Adipose tissue (tissue), 3 donors: ENCODE results near the gene YAP1. TPM values are rescaled to one million over a fixed set of nuclear protein-coding genes. Genes with fewer than 3 reads are reported as not detected.

Experiments
- H3K27ac ChIP-seq: one replicate; pipeline ENCODE4 v1.5.1; 2013; ENCODE audit warnings: low read depth, low read length
- WGBS, 3 donors: extraction: QIAGEN DNeasy Blood & Tissue Kit; methylation state at CpG; one replicate each; pipeline ENCODE4 v1.1.7; 2013; 5-methylcytosine and 5-hydroxymethylcytosine counted together
- polyA plus RNA-seq, 3 donors: library from polyadenylated mRNA; stranded (reverse); fragments of 200-250 nt; gene quantifications; one replicate each; pipeline ENCODE4 v1.2.3, GENCODE V29; 2013
- donor health status: healthy with polysubstance abuse.
- donor health status: Bipolar disorder and iron deficiency.
- donor health status: healthy.

The YAP1 gene
- polyA plus RNA-seq, result 10 to 100 TPM; 10.8 to 53.1 (median 36.2) TPM

GRCh38 chr11:102109896-102110760 is at the start of gene YAP1:
Gene YAP1 (plus strand): TSS chr11:102110447. CDS start chr11:102110849, 402 bp downstream.
- H3K27ac ChIP-seq, result peak within 1 kb of the TSS; percentile 83
- 0 to 1% (median 0%) methylated on average over 84 to 104 of the region's 104 CpGs for WGBS, 3 donors

DNA sequence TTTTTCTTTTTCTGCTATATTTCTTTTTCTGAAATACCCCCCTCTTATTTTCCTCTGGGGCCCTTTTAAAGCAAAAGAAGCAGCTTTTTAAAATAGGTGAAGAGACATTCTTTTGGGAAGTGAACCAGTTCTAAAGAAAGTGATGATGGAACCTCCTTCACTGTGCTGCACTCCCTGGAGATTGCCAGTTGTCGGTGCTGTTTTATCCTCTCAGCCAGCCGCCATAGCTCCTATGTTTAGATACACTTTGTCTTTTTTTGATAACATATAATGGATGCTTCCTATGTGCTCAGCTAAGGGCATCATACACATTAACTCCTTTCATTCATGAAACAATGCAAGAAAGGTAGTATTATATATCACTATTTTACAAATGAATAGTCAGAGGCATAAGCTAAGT is 49.0 kb upstream of the YAP1 start:
- WGBS, 3 donors, result 30 to 57% (median 38%) methylated on average over 2 of the region's 2 CpGs
- H3K27ac ChIP-seq, result no peak overlapping the region

GRCh38 chr11:102062106-102062505 is 48.1 kb upstream of the YAP1 start:
- no peak overlapping the region for H3K27ac ChIP-seq
- WGBS, 3 donors, result 92 to 98% (median 96%) methylated on average over 2 of the region's 2 CpGs

DNA sequence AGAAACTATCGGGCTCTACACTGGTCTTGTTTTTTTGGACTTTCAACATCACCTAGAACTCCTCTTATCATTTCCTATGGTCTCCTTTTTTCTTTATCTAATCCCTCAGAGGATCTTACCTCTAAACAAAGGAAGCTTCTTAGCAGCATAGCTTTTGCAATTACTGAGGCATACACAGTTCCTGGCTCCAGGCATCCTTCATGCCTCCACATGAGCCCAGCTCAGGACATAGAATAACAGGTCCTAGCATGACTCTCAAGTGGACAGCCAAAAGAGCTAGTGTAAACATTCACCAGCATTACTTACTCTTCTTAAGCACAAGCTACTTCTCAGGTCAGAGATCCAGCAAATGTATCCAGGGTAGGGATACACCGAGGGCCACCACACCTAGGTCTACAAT is 45.9 kb upstream of the YAP1 start:
- H3K27ac ChIP-seq, result no peak overlapping the region
- 88 to 92% (median 90%) methylated on average over 2 of the region's 2 CpGs for WGBS, 3 donors

DNA sequence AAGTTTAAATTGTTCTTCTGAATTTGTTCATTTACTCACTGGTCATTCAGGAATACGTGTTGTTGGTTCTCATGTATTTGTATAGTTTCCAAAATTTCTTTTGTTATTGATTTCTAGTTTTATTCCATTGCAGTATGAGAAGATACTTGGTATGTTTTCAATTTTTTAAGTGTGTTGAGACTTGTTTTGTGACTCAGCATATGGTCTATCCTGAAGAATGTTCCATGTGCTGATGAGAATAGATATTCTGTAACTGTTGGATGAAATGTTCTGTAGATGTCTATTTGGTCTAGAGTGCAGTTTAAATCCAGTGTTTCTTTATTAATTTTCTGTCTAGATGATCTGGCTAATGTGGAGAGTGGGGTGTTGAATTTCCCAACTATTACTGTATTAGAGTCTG is 39.5 kb upstream of the YAP1 start:
- 0 to 52% (median 2%) methylated on average over 1 of the region's 1 CpG for WGBS, 3 donors
- no peak overlapping the region for H3K27ac ChIP-seq

- WGBS, 3 donors, result 60 to 83% (median 77%) methylated on average over 1 of the region's 1 CpG
- no peak overlapping the region for H3K27ac ChIP-seq
These were observed 38.5 kb upstream of the YAP1 start for GRCh38 chr11:102071497-102072472.

DNA sequence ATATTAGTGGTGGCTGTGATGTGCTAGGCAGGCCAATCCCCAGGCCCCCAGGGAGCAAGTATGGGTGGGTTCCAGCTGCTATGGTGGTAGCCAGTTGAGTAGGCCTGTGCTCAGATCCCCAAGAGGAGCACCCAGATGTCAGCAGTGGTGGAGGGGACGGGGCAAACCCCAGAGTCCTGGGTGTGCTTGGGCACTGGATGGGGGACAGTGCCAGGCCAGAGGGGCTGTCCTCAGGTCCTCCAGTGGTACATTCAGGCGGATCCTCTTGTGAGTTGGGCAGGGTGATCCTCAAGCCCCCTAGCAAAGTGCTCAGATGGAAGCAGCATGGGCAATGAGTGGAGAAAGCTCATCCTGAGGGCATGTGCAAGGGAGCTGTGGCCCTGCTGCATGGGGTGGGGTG is 37.0 kb upstream of the YAP1 start:
- no peak overlapping the region for H3K27ac ChIP-seq
- WGBS, 3 donors, result 84 to 100% (median 94%) methylated on average over 2 of the region's 2 CpGs

DNA sequence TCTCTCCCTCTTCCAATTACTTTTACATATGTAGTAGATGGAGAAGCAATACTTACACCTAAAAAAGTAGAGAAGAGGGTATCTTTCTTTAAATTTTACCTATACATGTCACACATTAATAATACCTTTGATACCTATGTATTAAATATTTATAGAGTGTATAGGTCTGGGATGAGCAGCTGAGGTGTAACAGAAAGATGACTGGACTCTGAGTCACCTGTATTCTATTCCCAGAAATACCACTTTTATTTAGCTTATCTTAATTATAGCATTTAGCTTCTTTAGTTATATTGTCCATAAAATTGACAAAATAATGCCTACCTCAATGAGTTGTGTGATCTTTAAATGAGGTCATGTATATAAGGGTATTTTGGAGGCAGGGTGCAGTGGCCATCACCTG is 30.6 kb upstream of the YAP1 start:
- H3K27ac ChIP-seq, result no peak overlapping the region

GRCh38 chr11:102081313-102081712 is 28.9 kb upstream of the YAP1 start:
- WGBS, 3 donors, result 87 to 92% (median 88%) methylated on average over 7 of the region's 7 CpGs
- H3K27ac ChIP-seq, result no peak overlapping the region

GRCh38 chr11:102085864-102086551 is 24.2 kb upstream of the YAP1 start:
- 79 to 87% (median 85%) methylated on average over 7 of the region's 7 CpGs for WGBS, 3 donors
- H3K27ac ChIP-seq, result no peak overlapping the region

- WGBS, 3 donors, result 64 to 82% (median 73%) methylated on average over 1 of the region's 1 CpG
- H3K27ac ChIP-seq, result no peak overlapping the region
These were observed 13.1 kb upstream of the YAP1 start for GRCh38 chr11:102097186-102097585.

GRCh38 chr11:102099755-102100154 is 10.5 kb upstream of the YAP1 start:
- no peak overlapping the region for H3K27ac ChIP-seq
- WGBS, 3 donors, result 94 to 98% (median 96%) methylated on average over 2 of the region's 2 CpGs

GRCh38 chr11:102108734-102109440 is 1.4 kb upstream of the YAP1 start:
- H3K27ac ChIP-seq, result no peak overlapping the region
- 71 to 81% (median 73%) methylated on average over 3 of the region's 3 CpGs for WGBS, 3 donors

DNA sequence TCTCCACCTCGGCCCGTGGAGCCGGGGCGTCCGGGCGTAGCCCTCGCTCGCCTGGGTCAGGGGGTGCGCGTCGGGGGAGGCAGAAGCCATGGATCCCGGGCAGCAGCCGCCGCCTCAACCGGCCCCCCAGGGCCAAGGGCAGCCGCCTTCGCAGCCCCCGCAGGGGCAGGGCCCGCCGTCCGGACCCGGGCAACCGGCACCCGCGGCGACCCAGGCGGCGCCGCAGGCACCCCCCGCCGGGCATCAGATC is 439 bp downstream of the YAP1 start:
- 1 to 3% (median 2%) methylated on average over 14 to 31 of the region's 31 CpGs for WGBS, 3 donors
- H3K27ac ChIP-seq, result peak overlapping the region; percentile 83

DNA sequence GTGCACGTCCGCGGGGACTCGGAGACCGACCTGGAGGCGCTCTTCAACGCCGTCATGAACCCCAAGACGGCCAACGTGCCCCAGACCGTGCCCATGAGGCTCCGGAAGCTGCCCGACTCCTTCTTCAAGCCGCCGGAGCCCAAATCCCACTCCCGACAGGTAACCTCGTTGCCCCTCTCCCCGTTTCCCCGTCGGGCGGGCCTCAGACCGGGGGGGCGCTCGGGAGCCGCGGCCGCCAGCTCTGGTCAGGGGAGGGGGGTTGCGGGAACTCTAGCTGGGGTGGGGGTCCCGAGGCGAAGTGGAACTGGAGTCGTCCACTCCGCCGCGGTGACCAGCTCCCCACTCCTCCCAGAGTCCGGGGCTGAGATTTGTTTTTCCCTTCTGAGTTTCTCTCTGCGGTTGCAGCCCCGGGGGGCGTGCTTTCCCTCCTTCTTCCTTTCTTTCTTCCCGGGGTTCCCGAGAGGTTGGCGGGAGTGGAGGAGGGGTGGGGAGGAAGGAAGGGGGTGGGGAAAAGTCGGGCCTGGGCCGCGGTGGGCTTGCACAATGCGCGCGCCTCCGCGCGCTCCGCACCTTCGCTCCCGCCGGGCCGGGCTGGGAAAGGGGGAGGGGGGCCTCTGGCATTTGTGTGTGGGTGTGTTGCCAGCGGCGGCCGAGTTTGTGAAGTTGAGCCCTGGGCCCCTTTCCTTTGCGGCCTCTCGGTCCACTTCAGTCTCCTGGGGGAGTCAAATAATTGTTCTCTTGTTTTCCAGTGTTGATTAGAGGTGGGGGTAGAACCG is 952 bp downstream of the YAP1 start:
- peak overlapping the region; percentile 83 for H3K27ac ChIP-seq
- WGBS, 3 donors, result 1 to 2% (median 2%) methylated on average over 40 to 61 of the region's 61 CpGs

DNA sequence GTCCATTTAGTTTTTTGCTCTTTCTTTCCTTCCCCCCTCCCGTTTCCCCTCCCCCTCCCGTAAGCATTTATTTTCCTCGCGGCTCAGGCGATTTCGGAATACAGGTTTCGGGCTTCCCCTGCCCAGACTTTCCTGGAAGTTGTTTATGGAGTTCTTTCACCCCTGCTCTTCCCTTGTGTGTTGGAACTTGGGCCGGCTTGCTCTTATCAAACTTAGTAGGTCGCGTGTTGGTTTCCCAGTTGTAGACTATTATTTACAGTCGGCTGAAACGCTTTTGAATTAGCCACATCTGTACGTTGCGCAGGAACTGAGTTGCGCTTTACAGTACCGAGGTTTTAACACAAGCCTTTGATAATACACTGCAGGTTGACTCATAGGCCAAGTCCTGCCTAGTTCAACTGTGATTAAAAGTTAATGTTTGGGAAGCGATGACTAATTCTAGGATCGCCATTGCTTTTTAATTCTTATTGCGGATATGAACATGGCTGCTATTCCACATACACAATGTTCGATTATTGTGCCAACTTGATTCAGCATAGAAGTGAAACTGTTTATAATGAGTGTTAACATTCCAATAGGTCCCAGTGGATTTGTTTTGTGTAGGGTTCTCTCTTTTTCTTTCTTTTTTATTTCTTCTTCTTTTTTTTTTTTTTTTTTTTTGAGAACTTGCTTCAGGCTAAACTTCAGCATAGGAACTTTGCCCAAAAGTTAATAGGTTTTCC is 1.7 kb downstream of the YAP1 start:
- WGBS, 3 donors, result 1 to 2% (median 2%) methylated on average over 20 of the region's 20 CpGs

GRCh38 chr11:102112509-102112821 is 2.2 kb downstream of the YAP1 start:
- H3K27ac ChIP-seq, result no peak overlapping the region
- 17 to 22% (median 17%) methylated on average over 5 of the region's 5 CpGs for WGBS, 3 donors

More for the DNA sequence above, 1.7 kb downstream of the YAP1 start:
- no peak overlapping the region for H3K27ac ChIP-seq
